HEK293T (cell line): ENCODE results near the gene IFTAP.

Experiments used
- ARNT ChIP-seq: fragments of 450-650 bp; IDR thresholded peaks from 2 replicates; pipeline ENCODE4 v1.6.1; 2017; ENCODE audit warnings: mild to moderate bottlenecking
- FOXA1 ChIP-seq: fragments of 450-650 bp; IDR thresholded peaks from 2 replicates; pipeline ENCODE4 v1.6.1; 2016; ENCODE audit warnings: mild to moderate bottlenecking
- FOXK2 ChIP-seq: fragments of 450-650 bp; IDR thresholded peaks from 2 replicates; pipeline ENCODE4 v1.6.1; 2016; ENCODE audit warnings: mild to moderate bottlenecking
- FOXM1 ChIP-seq: fragments of 450-650 bp; IDR thresholded peaks from 2 replicates; pipeline ENCODE4 v1.6.1; 2017; ENCODE audit warnings: mild to moderate bottlenecking, borderline replicate concordance
- L3MBTL2 ChIP-seq: fragments of 450-650 bp; conservative IDR thresholded peaks from 2 replicates; pipeline ENCODE4 v1.6.1; 2016; ENCODE audit warnings: mild to moderate bottlenecking
- NFRKB ChIP-seq: fragments of 450-650 bp; IDR thresholded peaks from 2 replicates; pipeline ENCODE4 v1.6.1; 2016; ENCODE audit warnings: mild to moderate bottlenecking, moderate library complexity
- SP1 ChIP-seq: fragments of 450-650 bp; IDR thresholded peaks from 2 replicates; pipeline ENCODE4 v1.6.1; 2017
- SUZ12 ChIP-seq: fragments of 450-650 bp; IDR thresholded peaks from 2 replicates; pipeline ENCODE4 v1.6.1; 2016; ENCODE audit warnings: mild to moderate bottlenecking
- TARDBP ChIP-seq: fragments of 450-650 bp; IDR thresholded peaks from 2 replicates; pipeline ENCODE4 v1.6.1; 2016
- ZNF384 ChIP-seq: fragments of 450-650 bp; IDR thresholded peaks from 2 replicates; pipeline ENCODE4 v1.6.1; 2016
- TF ChIP-seq, protein P1 (sequence below): fragments of 450-650 bp; IDR thresholded peaks from 2 replicates; pipeline ENCODE4 v1.6.1; 2016

- TF ChIP-seq FOXK2, result no peak
- TF ChIP-seq ZNF384, result no peak
- TF ChIP-seq, protein P1, sequence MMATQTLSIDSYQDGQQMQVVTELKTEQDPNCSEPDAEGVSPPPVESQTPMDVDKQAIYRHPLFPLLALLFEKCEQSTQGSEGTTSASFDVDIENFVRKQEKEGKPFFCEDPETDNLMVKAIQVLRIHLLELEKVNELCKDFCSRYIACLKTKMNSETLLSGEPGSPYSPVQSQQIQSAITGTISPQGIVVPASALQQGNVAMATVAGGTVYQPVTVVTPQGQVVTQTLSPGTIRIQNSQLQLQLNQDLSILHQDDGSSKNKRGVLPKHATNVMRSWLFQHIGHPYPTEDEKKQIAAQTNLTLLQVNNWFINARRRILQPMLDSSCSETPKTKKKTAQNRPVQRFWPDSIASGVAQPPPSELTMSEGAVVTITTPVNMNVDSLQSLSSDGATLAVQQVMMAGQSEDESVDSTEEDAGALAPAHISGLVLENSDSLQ, result no peak
- TF ChIP-seq FOXM1, result no peak
- no peak for TF ChIP-seq SP1
- TF ChIP-seq TARDBP, result no peak
- TF ChIP-seq ARNT, result no peak
- TF ChIP-seq L3MBTL2, result no peak
- no peak for TF ChIP-seq NFRKB
- TF ChIP-seq FOXA1, result no peak
- TF ChIP-seq SUZ12, result no peak
Measured at GRCh38 chr11:36631774-36632173, 37.5 kb downstream of the IFTAP start.
